Ovary (tissue), 9 donors: ENCODE measurements around the gene LMO4. TPM values are rescaled to one million over a fixed set of nuclear protein-coding genes. Genes with fewer than 3 reads are reported as not detected.

ENCODE experiments used
- DNase-seq, 5 donors: peaks; one replicate each; pipeline ENCODE4 v3.0.0-alpha.2; 2019 to 2020
- H3K27ac ChIP-seq, 2 donors: fragments of 200-600 bp; one replicate each; pipeline versions ENCODE4 v1.5.1 to v1.8.0; 2019 to 2022
- H3K27me3 ChIP-seq: fragments of 200-600 bp; one replicate; pipeline ENCODE4 v1.8.0; 2022
- H3K36me3 ChIP-seq: fragments of 200-600 bp; sonication (generic); one replicate; pipeline ENCODE4 v1.5.1; 2019
- H3K4me1 ChIP-seq: one replicate; pipeline ENCODE4 v1.8.1; 2013; ENCODE audit warnings: mild to moderate bottlenecking, moderate library complexity; ENCODE audit not compliant: insufficient read depth
- H3K4me3 ChIP-seq: fragments of 200-600 bp; sonication (generic); one replicate; pipeline ENCODE4 v1.5.1; 2017
- H3K9me3 ChIP-seq, 2 donors: fragments of 200-600 bp in 1 of 2; sonication (generic) in 1 of 2; one replicate each; pipeline versions ENCODE4 v1.5.1 to v1.8.1; 2013 to 2019; ENCODE audit warnings: mild to moderate bottlenecking in 1 of 2, moderate library complexity in 1 of 2
- EP300 ChIP-seq: sonication (generic); formaldehyde crosslinking; IDR thresholded peaks from one replicate; pipeline ENCODE4 v1.6.1; 2017; ENCODE audit warnings: antibody characterized with exemption
- POLR2A ChIP-seq: fragments of 450-650 bp; IDR thresholded peaks from one replicate; pipeline ENCODE4 v1.6.1; 2017; ENCODE audit warnings: antibody characterized with exemption, mild to moderate bottlenecking, moderate library complexity
- WGBS, 3 donors: extraction: QIAGEN DNeasy Blood & Tissue Kit in 1 of 3; methylation state at CpG; one replicate each; pipeline versions ENCODE4 v1.1.5 to v1.1.7; 2013 to 2017; 5-methylcytosine and 5-hydroxymethylcytosine counted together
- intact Hi-C, 4 donors: fragments of 100-400 bp; cut with DNase I; formaldehyde crosslinking; loops; one replicate each; pipeline versions ENCODE4 v1.11.0 to v1.15.1; 2022 to 2023
- polyA plus RNA-seq, 2 donors: library from polyadenylated mRNA; stranded (reverse); fragments of 200-250 nt in 1 of 2; fragments of 350-450 nt in 1 of 2; fragmentation: Illumina TruSeq in 1 of 2; extraction: RNeasy Lipid Tissue Mini Kit (QIAGEN cat#74804) in 1 of 2; gene quantifications; one replicate each; pipeline ENCODE4 v1.2.3, GENCODE V29; 2013 to 2014
- total RNA-seq, 7 donors: library from RNA; depleted of rRNA in 2 of 7; stranded (reverse); fragments of >200 nt in 2 of 7; fragmentation: NEBNext Ultra II Directional in 3 of 7; extraction: Animal tissue kit (Norgen Biotek cat#: 25700) in 3 of 7; gene quantifications; one replicate each; pipeline versions ENCODE4 v1.1.0 to v1.2.4, GENCODE V29; 2016 to 2023
- TF ChIP-seq, protein P1 (sequence below), 3 donors: fragments of 450-650 bp in 2 of 3; fragments of 200-600 bp in 1 of 3; IDR thresholded peaks; one replicate each; pipeline versions ENCODE4 v1.5.1 to v1.8.0; 2016 to 2022; ENCODE audit warnings: antibody characterized with exemption in 3 of 3, mild to moderate bottlenecking in 1 of 3
- donor health status: DM: no; HTN: no; CAD: no; lungs with moderate emphysema.
- donor health status: DM: no; HTN: no; CAD: no.
- donor health status: Bipolar disorder and iron deficiency.
- donor health status: DM: yes; HTN: yes; CAD: no.
- donor health status: DM: no; HTN: no; CAD: no.
- donor health status: DM: yes; HTN: yes; CAD: no.

LMO4 gene
- total and polyA plus RNA-seq, 9 donors: 21.7 to 85.4 (median 42.2) TPM

DNA sequence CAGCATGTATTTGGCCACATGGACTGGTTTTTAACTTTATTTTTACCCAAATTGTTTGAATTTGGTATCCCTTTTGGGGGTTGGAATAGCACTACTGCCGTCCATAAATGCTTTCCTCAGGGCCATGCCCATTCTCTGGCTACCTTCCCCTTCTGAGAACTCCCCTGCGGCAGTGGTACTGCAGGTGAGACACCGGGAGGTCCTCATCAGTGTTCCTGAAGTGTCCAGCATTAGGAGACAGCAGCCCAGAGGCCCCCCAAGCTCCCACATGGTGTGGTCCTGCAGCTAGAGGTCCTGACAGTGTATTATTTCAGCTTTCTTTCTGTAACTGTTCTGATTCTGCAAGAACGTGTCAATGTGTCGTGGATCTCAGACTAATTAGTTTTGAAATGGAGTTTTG is 8.9 kb downstream of the LMO4 start:
- no peaks in the 10 kb centered on the region for H3K36me3 ChIP-seq
- no peak for DNase-seq
- 83 to 89% (median 87%) methylated on average over 5 of the region's 5 CpGs for WGBS, 3 donors
- peaks cover 6% of the 10 kb centered on the region for H3K4me1 ChIP-seq
- intact Hi-C loops: no loop called here
- no peaks in the 10 kb centered on the region for H3K27me3 ChIP-seq
- H3K27ac ChIP-seq: no peak overlapping the region
- no peaks in the 10 kb centered on the region for H3K9me3 ChIP-seq
- no peak for TF ChIP-seq EP300
- H3K4me3 ChIP-seq: no peak overlapping the region

- DNase-seq: no peak
- 42 to 50% (median 45%) methylated on average over 3 of the region's 3 CpGs for WGBS, 3 donors
- Histone ChIP-seq H3K4me1 (peaks cover 6% of the 10 kb centered on the region), H3K4me3 (no peak overlapping the region), H3K9me3 (no peaks in the 10 kb centered on the region), H3K27ac (no peak overlapping the region), H3K36me3 (no peaks in the 10 kb centered on the region), H3K27me3 (no peaks in the 10 kb centered on the region)
- TF ChIP-seq POLR2A (no peak), EP300 (no peak)
- TF ChIP-seq, protein P1, sequence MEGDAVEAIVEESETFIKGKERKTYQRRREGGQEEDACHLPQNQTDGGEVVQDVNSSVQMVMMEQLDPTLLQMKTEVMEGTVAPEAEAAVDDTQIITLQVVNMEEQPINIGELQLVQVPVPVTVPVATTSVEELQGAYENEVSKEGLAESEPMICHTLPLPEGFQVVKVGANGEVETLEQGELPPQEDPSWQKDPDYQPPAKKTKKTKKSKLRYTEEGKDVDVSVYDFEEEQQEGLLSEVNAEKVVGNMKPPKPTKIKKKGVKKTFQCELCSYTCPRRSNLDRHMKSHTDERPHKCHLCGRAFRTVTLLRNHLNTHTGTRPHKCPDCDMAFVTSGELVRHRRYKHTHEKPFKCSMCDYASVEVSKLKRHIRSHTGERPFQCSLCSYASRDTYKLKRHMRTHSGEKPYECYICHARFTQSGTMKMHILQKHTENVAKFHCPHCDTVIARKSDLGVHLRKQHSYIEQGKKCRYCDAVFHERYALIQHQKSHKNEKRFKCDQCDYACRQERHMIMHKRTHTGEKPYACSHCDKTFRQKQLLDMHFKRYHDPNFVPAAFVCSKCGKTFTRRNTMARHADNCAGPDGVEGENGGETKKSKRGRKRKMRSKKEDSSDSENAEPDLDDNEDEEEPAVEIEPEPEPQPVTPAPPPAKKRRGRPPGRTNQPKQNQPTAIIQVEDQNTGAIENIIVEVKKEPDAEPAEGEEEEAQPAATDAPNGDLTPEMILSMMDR (IDR thresholded peaks at IDR 0.05): no peak
- intact Hi-C loops: no loop called here
These were observed 9.9 kb downstream of the LMO4 start for GRCh38 chr1:87338566-87338965.

DNA sequence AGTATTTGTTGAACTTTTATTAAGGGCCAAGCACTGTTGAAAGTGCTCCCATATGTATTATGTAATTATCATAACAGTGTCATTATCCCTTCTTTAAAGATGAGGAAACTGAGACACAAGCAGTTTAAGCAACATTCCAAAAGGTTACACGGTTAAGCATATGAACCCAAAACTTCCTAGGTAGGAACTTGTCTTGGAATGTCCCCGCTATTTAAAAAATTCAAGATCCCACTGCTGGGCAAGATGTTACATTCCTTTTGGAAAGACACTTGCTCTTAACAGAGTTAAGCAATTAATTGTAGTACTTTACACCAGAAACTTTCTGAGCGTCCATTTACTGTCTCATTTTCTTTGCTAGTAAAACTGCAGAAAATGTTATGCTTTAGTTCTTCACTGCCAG is 15.6 kb downstream of the LMO4 start:
- no peak for DNase-seq
- no peaks in the 10 kb centered on the region for H3K9me3 ChIP-seq
- no peak overlapping the region for H3K4me3 ChIP-seq
- no peaks in the 10 kb centered on the region for H3K36me3 ChIP-seq
- no peaks in the 10 kb centered on the region for H3K4me1 ChIP-seq
- TF ChIP-seq EP300 (no peak), POLR2A (no peak)
- TF ChIP-seq, protein P1 (IDR thresholded peaks at IDR 0.05): no peak
- 88 to 93% (median 88%) methylated on average over 3 of the region's 3 CpGs for WGBS, 3 donors
- no peaks in the 10 kb centered on the region for H3K27me3 ChIP-seq
- intact Hi-C loops: no loop called here
- H3K27ac ChIP-seq: no peak overlapping the region

- TF ChIP-seq, protein P1 (IDR thresholded peaks at IDR 0.05): no peak
- TF ChIP-seq POLR2A (no peak), EP300 (no peak)
- no peaks in the 10 kb centered on the region for H3K27me3 ChIP-seq
- no peak for DNase-seq
- H3K9me3 ChIP-seq: no peaks in the 10 kb centered on the region
- no peak overlapping the region for H3K27ac ChIP-seq
- no peaks in the 10 kb centered on the region for H3K4me1 ChIP-seq
- no peak overlapping the region for H3K4me3 ChIP-seq
- intact Hi-C loops: no loop called here
- no peaks in the 10 kb centered on the region for H3K36me3 ChIP-seq
- 85 to 87% (median 86%) methylated on average over 8 of the region's 8 CpGs for WGBS, 3 donors
These were observed 17.6 kb downstream of the LMO4 start for GRCh38 chr1:87346130-87346814.

GRCh38 chr1:87348341-87349019 is 19.8 kb downstream of the LMO4 start:
- intact Hi-C loops: no loop called here
- no peak overlapping the region for H3K27ac ChIP-seq
- H3K4me1 ChIP-seq: no peaks in the 10 kb centered on the region
- TF ChIP-seq EP300: no peak
- TF ChIP-seq, protein P1 (IDR thresholded peaks at IDR 0.05): no peak
- TF ChIP-seq POLR2A: no peak
- no peaks in the 10 kb centered on the region for H3K9me3 ChIP-seq
- H3K4me3 ChIP-seq: no peak overlapping the region
- no peaks in the 10 kb centered on the region for H3K36me3 ChIP-seq
- no peaks in the 10 kb centered on the region for H3K27me3 ChIP-seq
- DNase-seq: no peak
- 51 to 57% (median 56%) methylated on average over 7 of the region's 7 CpGs for WGBS, 3 donors
